Smooth muscle cell (in vitro differentiated cells): Measurements from ENCODE around the gene OR2AP1. TPM values are rescaled to one million over a fixed set of nuclear protein-coding genes. Genes with fewer than 3 reads are reported as not detected.
"Not testable (repeated sequence)": the region's sequence is repeated elsewhere in the genome, so short reads cannot be mapped to it uniquely, and the experiment has no call there.

Source experiments
- DNase-seq: peaks from one replicate; lab custom pipeline; 2025; ENCODE audit not compliant: unreplicated experiment; lab: John Stamatoyannopoulos, UW
- H2AFZ ChIP-seq: fragments of 200-600 bp; sonication (generic); 2 replicates; pipeline ENCODE4 v1.6.0; 2016; ENCODE audit warnings: antibody characterized with exemption, low read depth, mild to moderate bottlenecking
- H3F3A ChIP-seq: fragments of 200-600 bp; sonication (generic); 2 replicates; pipeline ENCODE4 v1.6.0; 2017; ENCODE audit warnings: antibody characterized with exemption, low read depth
- H3K27ac ChIP-seq: fragments of 200-600 bp; sonication (generic); 2 replicates; pipeline ENCODE4 v1.5.1; 2016; ENCODE audit warnings: low read depth, mild to moderate bottlenecking
- H3K27me3 ChIP-seq: fragments of 200-600 bp; sonication (generic); 2 replicates; pipeline ENCODE4 v1.6.1; 2016; ENCODE audit warnings: low read depth, mild to moderate bottlenecking
- H3K36me3 ChIP-seq: fragments of 200-600 bp; sonication (generic); 2 replicates; pipeline ENCODE4 v1.5.1; 2016; ENCODE audit warnings: low read depth
- H3K4me1 ChIP-seq: fragments of 200-600 bp; sonication (generic); 2 replicates; pipeline ENCODE4 v1.5.1; 2016; ENCODE audit warnings: low read depth
- H3K4me2 ChIP-seq: fragments of 200-600 bp; sonication (generic); 2 replicates; pipeline ENCODE4 v1.6.0; 2016; ENCODE audit warnings: mild to moderate bottlenecking
- H3K4me3 ChIP-seq: fragments of 200-600 bp; sonication (generic); 2 replicates; pipeline ENCODE4 v1.5.1; 2016; ENCODE audit warnings: mild to moderate bottlenecking
- H3K79me2 ChIP-seq: fragments of 200-600 bp; sonication (generic); 2 replicates; pipeline ENCODE4 v1.6.0; 2016; ENCODE audit warnings: low read depth, mild to moderate bottlenecking
- H3K9ac ChIP-seq: fragments of 200-600 bp; sonication (generic); 2 replicates; pipeline ENCODE4 v1.6.0; 2016; ENCODE audit warnings: low read depth
- H3K9me3 ChIP-seq: fragments of 200-600 bp; sonication (generic); replicated peaks from 2 replicates; pipeline ENCODE4 v1.5.1; 2016; ENCODE audit warnings: low read depth
- H4K20me1 ChIP-seq: fragments of 200-600 bp; sonication (generic); 2 replicates; pipeline ENCODE4 v1.6.0; 2016; ENCODE audit warnings: low read depth
- WGBS: methylation state at CpG from one replicate; pipeline ENCODE4 v1.1.7; 2016; ENCODE audit warnings: low lambda C conversion rate; 5-methylcytosine and 5-hydroxymethylcytosine counted together
- polyA plus RNA-seq: library from polyadenylated mRNA; unstranded; fragments of >200 nt; fragmentation: Nextera tagmentation; extraction: Ambion mirVana; gene quantifications from 2 replicates; pipeline ENCODE4 v1.2.1, GENCODE V29; 2016
- total RNA-seq: library from RNA; depleted of rRNA; stranded (reverse); fragments of >200 nt; gene quantifications from 2 replicates; pipeline ENCODE4 v1.2.3, GENCODE V29; 2014
- TF ChIP-seq, protein P1 (sequence below): fragments of 200-600 bp; sonication (generic); IDR thresholded peaks from 2 replicates; pipeline ENCODE4 v1.5.1; 2017; ENCODE audit warnings: borderline replicate concordance, mild to moderate bottlenecking, antibody characterized with exemption; ENCODE audit not compliant: insufficient read depth, poor library complexity, severe bottlenecking

Gene OR2AP1
- total RNA-seq, result not detected in 2 replicates
- polyA plus RNA-seq, result not detected in 2 replicates

DNA sequence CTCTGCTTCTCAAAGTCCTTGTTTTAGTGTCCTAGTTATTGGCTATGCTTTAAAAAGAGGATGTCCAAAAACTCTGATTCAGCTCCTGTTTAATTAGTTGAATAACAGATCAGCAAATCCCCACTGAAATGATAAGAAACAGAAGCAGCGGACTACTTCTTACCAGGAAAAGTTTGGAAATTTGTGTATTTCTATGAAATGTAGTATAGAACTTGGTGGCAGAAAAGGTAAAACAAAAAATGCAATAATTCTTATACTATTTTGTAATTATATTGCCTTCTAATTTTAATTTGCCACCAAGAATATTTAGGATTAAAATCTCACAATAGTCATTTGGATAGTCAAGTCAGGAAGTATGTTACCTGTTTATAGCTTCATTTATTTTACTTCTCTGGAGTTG is at the start of gene OR2AP1:
TSS of gene OR2AP1 (plus strand) at position 301 of the 400 bp plus-strand sequence. CDS start 1,947 bp downstream, outside the sequence.
- peaks cover 4% of the 10 kb centered on the region for H3K9me3 ChIP-seq
- H3K4me2 ChIP-seq, result no peak within 1 kb of the TSS
- H3K4me1 ChIP-seq, result no peaks in the 10 kb centered on the region
- H3K4me3 ChIP-seq, result no peak within 1 kb of the TSS
- no peaks in the 10 kb centered on the region for H3K79me2 ChIP-seq
- no peak for DNase-seq
- no peak within 1 kb of the TSS for H3K9ac ChIP-seq
- no peak within 1 kb of the TSS for H2AFZ ChIP-seq
- no peaks in the 10 kb centered on the region for H3K27me3 ChIP-seq
- WGBS, result 86% methylated on average over 1 of the region's 1 CpG
- no peaks in the 10 kb centered on the region for H3F3A ChIP-seq
- no peaks in the 10 kb centered on the region for H3K36me3 ChIP-seq
- TF ChIP-seq, protein P1, sequence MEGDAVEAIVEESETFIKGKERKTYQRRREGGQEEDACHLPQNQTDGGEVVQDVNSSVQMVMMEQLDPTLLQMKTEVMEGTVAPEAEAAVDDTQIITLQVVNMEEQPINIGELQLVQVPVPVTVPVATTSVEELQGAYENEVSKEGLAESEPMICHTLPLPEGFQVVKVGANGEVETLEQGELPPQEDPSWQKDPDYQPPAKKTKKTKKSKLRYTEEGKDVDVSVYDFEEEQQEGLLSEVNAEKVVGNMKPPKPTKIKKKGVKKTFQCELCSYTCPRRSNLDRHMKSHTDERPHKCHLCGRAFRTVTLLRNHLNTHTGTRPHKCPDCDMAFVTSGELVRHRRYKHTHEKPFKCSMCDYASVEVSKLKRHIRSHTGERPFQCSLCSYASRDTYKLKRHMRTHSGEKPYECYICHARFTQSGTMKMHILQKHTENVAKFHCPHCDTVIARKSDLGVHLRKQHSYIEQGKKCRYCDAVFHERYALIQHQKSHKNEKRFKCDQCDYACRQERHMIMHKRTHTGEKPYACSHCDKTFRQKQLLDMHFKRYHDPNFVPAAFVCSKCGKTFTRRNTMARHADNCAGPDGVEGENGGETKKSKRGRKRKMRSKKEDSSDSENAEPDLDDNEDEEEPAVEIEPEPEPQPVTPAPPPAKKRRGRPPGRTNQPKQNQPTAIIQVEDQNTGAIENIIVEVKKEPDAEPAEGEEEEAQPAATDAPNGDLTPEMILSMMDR, result no peak
- no peak within 1 kb of the TSS for H3K27ac ChIP-seq
- no peaks in the 10 kb centered on the region for H4K20me1 ChIP-seq

DNA sequence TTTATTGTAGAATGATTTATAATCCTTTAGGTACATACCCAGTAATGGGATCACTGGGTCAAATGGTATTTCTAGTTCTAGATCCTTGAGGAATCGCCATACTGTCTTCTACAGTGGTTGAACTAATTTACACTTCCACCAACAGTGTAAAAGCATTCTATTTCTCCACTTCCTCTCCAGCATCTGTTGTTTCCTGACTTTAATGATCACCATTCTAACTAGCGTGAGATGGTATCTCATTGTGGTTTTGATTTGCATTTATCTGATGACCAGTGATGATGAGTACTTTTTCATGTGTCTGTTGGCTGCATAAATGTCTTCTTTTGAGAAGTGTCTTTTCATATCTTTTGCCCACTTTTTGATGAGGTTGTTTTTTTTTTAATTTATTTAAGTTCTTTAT is 24.0 kb upstream of the OR2AP1 start:
- not testable (repeated sequence) for H3K9me3 ChIP-seq, H3K36me3 ChIP-seq, H3K4me1 ChIP-seq, H3K79me2 ChIP-seq, H3K27me3 ChIP-seq, H4K20me1 ChIP-seq, H3K4me3 ChIP-seq, H3F3A ChIP-seq, H3K27ac ChIP-seq, H2AFZ ChIP-seq, H3K4me2 ChIP-seq, DNase-seq, H3K9ac ChIP-seq
- 74% methylated on average over 2 of the region's 2 CpGs for WGBS

DNA sequence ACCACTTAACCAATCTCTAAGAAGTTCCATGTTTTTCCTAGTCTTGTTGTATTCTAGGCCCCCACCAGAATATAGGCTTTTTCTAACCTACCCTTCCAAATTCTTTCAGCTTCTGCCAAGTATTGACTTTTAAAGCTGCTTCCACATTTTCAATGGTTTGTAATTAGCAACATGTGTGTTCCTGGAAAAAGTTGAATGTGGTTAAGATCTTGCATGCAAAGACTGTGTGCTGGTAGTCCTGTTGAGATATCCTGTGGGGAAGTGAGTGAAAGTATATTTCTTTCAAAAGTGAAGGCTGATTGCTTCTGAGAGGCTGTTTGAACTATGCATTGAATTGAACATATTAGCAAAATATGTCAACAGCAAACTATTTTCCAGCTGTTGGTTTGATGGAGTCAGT is 23.5 kb upstream of the OR2AP1 start:
- Histone ChIP-seq H3K79me2 (no peaks in the 10 kb centered on the region), H3K27me3 (no peaks in the 10 kb centered on the region), H3K4me3 (no peak overlapping the region), H3K36me3 (no peaks in the 10 kb centered on the region), H3K4me1 (no peaks in the 10 kb centered on the region), H3F3A (no peaks in the 10 kb centered on the region), H2AFZ (no peak overlapping the region), H3K9me3 (no peaks in the 10 kb centered on the region), H3K27ac (no peak overlapping the region), H4K20me1 (no peaks in the 10 kb centered on the region), H3K4me2 (no peak overlapping the region), H3K9ac (no peak overlapping the region)
- TF ChIP-seq, protein P1, result no peak
- no peak for DNase-seq

DNA sequence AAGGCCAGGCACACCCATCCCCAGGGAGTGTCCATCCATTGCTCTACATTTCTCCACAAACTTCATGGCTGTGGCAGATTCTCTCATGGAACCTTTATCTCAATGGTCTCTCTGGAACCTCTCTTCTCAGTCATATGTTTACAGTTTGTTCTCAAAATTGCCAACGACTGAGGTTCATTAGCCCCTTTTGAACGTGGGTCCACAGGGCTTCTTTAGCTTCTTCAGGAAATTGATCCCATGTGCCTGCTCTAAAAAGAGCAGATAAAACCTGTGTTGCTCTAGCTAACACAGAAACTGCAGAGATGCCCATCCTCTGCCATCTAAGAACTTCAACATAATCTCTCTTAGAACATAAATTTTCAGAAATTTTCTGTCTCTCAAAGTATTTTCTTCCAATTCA is 23.0 kb upstream of the OR2AP1 start, which contains the start of gene OR6C4:
TSS of gene OR6C4 (plus strand) at position 301 of the 400 bp plus-strand sequence. CDS start 1,625 bp downstream, outside the sequence.
- Histone ChIP-seq H4K20me1 (no peaks in the 10 kb centered on the region), H2AFZ (no peak within 1 kb of the TSS), H3K36me3 (no peaks in the 10 kb centered on the region), H3K27me3 (no peaks in the 10 kb centered on the region), H3K4me2 (no peak within 1 kb of the TSS), H3K9me3 (no peaks in the 10 kb centered on the region), H3K79me2 (no peaks in the 10 kb centered on the region), H3K4me3 (no peak within 1 kb of the TSS), H3K9ac (no peak within 1 kb of the TSS), H3K27ac (no peak within 1 kb of the TSS), H3K4me1 (no peaks in the 10 kb centered on the region), H3F3A (no peaks in the 10 kb centered on the region)
- WGBS, result 38% methylated on average over 2 of the region's 2 CpGs
- DNase-seq, result no peak
- TF ChIP-seq, protein P1, result no peak
